HG03025 (cell line): ENCODE measurements around the gene PRICKLE4.

Experiments used
- ATAC-seq: cut with Tn5 transposase; IDR thresholded peaks from one replicate; pipeline ENCODE4 v1.9.1; 2021; ENCODE audit warnings: mild to moderate bottlenecking, moderate library complexity; ENCODE audit not compliant: unreplicated experiment, low FRiP score

Gene PRICKLE4

DNA sequence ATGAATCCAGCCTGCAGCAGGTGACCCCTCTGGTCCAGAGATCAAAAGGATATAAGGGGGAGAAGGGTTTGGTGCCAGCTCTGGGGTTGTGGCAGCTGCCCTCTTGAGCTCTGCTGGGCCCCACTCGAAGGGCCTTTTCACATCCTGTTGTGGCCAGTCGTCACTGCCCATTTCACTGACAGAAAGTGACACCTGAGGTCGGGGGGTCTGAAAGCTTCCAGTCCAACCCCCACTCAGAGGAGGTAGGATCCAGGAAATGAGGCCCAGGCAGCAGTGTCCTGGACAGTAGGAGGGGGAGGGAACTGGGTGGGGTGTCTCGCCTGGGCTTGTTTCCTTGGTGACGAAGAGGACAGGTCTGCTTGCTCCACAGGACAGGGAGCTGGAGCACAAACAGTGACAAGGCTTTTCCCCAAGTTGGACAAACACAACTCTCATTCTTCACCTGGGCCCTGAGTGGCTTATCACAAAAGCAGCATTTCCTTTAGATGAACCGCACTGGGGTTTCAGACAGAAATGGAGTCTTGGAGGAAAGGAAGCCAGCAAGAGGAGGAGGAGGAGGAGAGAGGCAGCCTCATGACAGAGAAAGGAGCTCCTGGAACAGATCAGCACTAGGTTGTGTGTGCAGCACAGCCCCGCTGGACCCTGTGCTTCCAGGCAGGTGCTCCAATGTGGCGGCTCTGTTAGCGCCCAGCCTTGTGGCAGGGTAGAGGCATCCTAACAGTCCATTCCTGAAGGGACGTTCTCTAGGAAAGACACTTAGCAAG lies 11.9 kb upstream of the PRICKLE4 start:
- ATAC-seq = no peak

DNA sequence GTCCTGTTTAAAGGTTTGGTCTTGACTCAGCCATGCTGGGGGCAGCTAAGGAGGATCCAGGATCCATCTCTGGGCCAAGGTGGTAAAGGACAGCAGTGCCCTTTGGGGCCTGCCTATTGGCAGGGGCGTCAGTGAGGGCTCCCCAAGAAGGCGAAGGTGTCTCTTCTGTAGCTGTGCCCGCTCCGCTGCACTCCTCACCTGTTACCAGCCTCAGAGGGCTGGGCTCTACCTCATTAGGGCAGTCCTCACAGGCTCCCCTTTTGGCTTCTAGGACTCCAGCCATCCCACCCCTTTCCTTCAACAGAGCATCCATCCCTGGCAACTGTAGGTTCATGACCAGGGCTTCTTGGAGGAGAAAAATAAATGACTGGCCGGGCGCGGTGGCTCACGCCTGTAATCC lies 11.2 kb upstream of the PRICKLE4 start:
- ATAC-seq = no peak

DNA sequence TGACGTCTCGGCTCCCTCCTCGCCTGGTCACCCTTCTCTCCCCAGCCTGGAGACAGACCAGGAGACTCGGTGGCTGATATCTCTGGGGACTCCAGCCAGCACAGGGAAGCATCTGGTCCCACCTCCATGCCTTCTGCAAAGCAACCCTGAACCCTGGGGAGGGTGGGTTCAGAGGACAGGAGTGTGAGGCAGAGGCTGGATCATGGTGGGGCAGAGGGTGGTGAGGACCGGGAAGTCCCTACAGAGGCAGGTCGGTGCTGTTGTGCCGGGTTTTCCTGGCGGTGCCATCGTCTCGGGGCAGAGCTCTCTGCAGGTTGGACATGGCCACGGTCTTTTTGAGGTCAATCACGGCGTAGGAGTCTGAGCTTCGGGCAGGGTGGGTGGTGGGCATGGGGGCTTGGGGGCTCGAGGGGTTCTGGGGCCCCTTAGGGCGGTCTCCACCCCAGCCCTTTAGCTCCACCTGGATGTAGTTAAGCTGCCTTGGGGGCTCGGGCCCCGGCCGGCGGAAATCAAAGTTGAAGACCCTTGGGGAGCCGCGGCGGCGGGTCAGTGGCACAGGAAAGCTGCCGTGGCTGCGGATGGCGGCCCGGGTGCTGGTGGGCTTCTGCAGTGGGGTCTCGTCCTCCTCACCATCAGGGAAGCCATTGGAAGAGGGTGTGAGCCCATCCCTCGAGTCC lies 10.1 kb upstream of the PRICKLE4 start:
- ATAC-seq = no peak

DNA sequence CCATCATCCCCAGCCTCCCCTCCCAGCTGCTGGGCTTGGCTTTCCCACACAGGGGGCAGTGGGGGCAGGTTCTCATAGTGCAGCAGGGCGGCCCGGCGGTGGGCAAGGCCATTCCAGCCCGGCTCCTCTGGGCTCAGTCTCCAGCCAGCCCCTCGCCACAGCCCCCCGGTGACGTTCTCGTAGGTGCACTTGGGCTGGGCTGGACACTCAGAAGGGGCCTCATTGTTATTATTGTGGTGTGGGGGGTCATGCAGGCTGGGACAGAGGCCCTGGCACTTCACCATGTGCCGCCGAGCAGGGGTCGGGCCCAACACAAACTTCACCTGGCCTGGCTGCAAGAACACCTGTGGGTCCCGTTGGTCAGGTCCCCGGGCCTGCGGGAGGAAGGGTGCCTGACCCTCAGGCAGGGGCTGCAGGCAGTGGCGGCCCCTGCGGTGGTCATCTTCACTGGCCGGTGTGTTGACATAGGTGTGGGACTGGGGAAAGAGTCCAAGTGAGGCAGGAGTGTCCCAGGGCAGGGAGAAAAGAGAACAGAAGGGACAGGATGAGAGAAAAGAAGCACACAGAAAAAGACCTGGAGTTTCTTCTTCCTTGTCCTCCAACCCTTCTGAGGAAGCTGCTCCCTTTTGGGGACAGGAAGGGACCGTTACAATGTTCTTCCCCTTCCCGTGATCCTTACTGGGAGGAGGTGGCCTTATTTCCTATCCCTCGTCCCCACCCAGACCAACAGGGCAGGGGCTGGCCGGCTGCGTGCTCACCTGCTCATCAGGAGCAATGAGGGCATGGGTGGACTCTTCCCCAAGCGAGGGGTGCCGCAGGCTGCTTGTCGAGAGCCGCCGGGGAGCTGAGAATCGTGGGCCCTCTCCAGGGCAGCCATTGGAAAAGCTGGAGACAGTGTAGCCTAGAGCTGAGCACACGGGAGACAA lies 9.3 kb upstream of the PRICKLE4 start:
- no peak for ATAC-seq

DNA sequence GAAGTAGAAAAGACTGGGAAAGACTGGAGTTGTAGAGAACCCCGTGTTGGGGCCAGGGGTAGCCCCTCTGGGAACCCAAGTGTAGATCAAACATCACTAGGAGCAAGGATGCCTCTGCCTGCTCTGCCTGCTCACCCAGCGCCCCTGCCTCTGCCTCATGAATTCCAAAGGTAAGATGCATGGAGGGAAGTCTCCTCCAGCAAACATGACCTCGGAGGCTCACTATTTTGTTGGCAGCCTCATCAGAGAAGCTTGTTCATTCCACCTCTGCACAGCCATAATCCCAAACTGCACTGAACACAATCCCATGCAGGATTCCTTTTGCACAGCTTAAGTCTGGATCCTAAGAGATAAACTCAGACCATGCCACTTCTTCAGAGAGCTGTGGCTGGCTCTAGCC lies 5.7 kb upstream of the PRICKLE4 start:
- ATAC-seq = no peak

DNA sequence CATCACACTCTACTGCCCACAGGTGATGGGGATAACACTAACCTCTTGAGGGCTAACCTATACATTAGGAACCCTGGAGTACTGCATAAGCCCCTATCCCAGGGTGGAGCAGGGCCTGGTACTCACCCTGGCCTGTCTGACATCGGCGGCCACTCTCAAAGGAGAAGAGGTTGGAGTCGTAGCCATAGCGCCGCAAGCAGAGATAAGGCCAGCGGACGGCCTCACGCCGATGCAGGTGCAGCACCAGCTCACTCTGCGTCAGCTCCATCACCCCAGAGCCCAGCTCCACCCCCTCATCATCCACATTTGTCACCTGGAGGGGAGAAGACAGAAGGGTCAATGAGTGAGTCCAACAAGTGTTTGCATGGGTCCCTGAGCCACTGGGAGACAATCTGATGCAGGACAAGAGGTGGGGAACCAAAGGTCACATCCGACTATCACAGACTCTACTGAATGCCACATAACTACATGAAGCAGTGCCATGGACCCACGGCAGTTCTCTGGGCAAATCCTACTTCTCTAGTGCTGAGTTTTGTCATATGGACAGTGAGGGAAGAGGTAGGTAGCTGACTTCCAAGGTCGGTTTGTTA lies 5.2 kb upstream of the PRICKLE4 start:
- no peak for ATAC-seq

DNA sequence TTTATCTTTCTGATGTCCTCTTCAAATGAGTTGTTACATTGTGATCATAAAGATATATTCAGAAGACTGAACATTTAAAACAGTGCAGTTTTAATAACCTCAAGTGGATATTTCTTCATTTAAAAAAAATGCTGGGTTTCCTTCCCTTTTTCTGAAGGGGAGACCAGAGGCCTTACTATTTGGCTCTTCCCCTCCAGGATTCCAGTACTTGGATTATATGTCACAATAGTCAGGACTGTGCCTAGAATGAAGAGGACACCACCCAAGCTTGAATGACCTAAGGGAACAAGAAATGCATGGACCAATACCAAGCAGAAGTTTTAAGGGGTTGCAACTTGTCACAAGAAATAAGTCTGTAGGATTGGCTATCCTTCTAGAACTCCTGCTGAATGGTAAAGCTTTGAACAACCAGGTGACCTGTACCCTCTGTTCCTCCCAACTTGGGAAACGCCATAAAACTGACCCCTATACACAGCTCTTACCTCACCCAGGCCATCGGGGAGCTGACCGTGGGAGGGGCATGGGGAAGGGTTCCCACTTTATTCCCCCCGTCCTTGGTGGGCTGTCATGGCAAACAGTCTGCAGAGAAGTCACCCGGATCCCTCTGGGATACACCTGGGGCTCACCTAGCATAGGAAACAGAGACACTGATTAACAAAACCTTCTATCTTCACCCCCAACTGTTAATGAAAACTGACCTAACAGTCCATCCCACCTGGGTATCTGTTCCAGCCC lies 2.9 kb upstream of the PRICKLE4 start:
- no peak for ATAC-seq

DNA sequence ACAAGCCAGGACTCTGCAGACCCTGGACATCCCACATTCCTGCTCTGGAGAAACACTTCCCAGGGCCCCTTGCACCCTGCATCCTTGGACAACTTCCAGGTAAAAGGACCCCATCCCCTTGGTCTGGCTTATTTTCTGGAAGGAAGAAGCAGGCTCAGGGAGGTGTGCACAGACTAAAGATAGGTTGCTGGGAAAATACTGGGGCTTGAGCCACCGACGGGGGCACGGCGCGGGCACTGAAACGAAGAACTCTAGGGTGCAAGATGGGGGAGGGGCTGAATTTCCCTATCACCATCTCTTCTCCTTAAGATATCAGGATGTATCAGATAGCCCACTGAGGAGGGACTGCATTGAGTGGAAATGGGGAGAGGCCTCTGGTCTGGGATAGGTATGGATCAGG lies 1.7 kb upstream of the PRICKLE4 start:
- ATAC-seq = no peak

DNA sequence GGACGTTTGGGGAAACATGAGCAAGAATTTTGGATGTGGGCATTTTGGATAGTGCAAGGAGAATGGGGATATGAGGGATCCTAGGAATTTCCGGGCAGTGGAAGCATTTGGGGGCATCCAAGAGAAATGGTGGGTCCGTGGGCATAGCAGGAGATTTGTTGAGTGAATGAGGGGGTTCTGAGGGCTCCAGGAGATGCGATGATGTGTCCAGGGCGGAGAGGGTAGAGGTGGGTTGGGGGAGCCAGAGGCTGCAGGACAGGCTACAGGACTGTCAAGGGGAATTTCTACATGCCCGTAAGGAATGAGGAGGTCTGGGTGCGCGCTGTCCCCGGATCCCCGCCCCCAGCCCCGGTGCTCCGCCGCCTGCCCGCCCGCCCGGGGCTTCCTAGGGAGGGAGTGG lies 1.2 kb upstream of the PRICKLE4 start:
- peak; percentile 3 for ATAC-seq

DNA sequence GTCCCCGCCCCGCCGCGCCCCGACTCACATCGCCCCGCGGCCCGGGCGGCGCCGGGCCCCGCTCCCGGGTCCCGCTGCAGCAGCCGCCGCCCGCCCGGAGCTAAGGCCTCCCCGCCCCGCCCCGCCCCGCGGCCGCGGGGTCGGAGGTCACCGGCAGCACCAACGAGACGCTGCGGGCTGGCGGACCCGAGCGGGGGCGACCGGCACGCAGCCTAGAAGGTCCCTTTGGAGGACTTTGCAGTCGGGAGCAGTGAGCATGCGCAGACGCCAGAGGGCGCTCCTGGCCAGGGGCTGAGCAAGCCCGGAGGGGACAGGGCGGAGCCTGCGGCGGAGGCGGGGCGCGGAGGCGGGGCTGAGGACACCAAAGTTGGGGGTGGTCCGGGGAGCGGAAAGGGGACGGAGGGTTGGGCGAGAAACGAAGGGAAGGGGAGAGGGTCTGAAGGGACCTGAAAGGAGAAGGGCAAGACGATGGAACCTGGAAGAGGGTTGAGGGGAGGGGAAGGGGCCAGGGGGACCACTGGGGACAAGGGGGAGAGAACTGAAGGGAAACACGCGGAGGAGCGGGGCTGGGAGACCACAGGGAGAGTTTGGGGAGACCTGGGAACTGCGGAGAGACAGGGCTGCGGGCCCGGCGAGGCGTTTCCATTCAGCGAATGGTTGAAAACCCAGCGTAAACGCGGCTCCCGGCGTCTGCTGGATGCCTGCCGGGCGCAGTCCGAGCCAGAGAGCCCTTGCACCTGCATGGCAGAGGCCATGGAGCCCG lies 613 bp upstream of the PRICKLE4 start, which contains the start of gene FRS3:
FRS3 (minus strand) TSS at position 113 of the 763 bp plus-strand sequence. CDS start 2,913 bp downstream, outside the sequence.
- ATAC-seq = peak; percentile 90

DNA sequence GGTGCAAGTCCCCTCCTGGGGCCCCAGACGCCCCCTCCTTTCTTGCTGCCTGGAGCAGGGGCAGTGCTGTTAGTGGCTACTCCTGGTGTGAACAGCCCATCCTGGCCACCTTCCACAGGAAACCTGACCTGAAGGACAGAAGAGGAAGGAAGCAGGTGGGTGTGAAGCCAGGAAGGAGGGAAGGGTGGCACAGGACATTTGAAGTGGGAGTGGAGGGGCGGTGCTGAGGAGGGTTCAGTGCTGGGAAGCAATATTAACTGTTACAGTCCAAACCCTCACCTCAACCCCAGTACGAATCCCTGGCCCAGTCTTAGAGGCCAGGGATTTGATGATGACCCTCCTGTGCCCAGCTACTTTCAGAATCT lies 766 bp downstream of the PRICKLE4 start:
- no peak for ATAC-seq

DNA sequence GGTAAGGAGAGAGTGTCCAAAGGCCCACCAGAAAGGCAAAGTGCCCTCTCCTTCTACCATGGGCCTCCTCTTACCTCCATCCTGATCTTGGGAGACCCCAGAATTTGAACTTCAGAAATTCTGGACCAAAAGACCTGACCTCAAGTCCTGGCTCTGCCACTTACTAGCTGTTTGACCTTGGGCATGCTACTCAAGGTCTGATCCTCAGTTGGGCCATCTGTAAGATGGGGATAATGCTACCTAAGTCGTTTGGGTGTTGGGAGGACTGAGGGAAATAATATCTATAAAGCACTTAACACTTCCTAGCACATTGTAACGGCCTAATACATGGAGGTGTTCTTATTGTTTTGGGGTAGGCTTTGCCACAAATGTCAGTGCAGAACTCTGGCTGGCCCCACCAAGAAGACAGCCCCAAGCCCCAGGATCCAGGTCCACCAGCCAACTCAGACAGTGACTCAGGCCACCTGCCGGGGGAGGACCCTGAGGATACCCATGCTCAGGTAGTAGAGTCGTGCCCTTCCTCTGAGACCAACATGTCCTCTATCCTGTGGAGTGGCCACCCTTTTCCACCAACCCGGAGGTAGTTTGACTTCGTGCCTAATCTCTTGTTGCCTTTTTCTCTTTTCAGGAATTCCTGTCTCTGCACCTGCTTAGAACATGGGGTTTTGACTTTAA lies 2.7 kb downstream of the PRICKLE4 start:
- no peak for ATAC-seq

DNA sequence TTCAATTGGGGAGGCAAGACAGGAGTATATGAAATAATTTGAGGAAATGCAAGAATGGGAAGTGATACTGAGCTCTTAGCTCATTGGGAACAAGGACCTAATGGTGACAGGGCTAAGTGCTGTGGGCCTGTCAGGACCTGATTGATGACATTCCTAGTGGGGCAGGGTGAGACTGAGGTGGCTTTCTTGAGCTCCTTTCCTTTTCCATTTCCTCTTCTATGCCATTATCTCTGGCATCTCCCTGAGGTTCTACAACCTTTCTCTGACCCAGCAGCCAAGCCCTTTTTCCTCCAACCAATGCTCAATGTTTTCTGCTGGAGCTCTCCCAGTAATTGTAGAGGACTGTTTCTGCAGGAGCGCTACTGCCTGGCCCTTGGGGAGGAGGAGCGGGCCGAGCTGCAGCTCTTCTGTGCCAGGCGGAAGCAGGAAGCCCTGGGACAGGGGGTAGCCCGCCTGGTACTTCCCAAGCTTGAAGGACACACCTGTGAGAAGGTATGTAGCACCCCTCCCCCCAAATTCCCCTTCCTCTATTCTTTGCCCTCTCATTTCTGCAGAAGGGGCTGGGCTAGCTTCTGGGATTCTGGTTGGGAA lies 4.1 kb downstream of the PRICKLE4 start:
- no peak for ATAC-seq

DNA sequence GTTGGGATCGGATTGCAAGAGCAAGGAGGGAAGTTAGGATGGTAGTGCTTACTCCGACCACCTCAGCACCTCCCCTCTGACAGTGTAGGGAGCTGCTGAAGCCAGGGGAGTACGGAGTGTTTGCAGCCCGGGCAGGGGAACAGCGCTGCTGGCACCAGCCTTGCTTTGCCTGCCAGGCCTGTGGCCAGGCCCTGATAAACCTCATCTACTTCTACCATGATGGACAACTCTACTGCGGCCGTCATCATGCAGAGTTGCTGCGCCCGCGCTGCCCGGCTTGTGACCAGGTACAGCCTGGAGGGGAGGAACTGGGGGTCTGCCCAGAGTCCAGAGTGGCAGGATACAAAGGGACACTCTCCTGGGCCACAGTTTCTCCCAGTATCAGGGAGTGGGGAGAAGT lies 4.7 kb downstream of the PRICKLE4 start:
- no peak for ATAC-seq

DNA sequence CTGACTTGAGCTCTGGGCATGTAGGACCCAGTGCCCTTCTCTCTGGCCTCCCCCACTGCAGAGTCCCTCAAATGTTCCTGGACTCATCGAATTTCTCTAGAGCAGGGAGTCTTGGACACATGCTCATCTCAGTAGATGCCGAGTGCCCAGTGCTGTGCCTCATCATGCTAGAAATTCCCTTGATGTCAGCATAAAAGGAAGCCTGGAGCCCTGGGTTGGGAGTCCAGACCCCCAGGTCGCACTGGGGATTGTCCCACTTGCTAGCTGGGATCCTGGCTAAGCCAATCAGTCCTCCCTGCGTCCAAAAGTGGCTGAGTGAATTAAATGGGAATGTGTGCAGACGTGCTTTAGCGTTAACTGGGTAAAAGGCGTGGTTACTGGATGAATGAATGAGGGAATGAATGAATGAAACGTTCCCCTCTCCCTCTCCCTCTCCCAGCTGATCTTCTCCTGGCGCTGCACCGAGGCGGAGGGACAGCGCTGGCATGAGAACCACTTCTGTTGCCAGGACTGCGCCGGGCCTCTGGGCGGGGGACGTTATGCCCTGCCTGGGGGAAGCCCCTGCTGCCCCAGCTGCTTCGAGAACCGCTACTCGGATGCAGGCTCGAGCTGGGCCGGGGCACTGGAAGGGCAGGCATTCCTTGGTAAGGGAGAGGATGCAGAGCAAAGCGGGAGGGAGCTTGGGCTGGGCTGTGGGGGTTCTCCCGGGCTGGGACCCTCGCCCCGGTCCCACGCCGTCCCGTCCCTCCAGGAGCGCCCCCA lies 5.3 kb downstream of the PRICKLE4 start:
- ATAC-seq = no peak

DNA sequence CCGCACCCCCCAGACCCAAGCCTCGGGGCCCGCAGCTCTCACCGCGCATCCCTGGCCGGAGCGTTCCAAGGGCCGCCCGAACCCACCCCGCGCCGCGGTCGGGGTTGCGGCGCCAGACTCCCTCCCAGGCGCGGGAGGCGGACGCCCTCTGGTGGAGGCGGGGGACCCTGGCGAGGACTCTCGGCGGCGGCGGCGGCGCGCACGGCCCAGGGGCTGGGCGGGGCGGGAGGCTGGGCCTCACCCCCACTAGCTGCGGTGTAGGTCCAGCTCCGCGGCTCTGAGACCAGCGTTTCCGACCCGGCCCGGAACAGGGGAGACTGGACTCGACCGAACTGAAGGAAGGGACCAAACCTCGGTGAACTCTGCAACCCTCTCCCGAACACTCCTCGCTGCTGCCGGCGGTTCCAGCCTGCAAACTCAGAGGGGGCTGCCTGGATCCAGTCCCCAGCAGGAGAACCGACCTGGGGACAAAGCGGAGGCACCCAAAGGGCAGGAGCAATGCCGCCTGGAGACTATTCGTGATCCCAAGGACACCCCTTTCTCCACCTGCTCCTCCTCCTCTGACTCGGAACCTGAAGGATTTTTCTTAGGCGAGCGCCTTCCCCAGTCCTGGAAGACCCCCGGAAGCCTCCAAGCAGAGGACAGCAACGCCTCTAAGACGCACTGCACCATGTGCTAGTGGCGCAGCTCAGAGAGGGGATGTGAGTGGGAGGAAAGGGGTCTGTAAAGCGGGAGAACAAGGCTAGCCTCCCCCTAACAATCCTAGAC lies 6.1 kb downstream of the PRICKLE4 start:
- ATAC-seq = peak; percentile 56
